ENCODE measurements around the gene CDK14.

GRCh38 chr7:91088156-91088555 lies 492.0 kb downstream of the CDK14 start:
- TF ChIP-seq POLR2A (IDR thresholded peaks at IDR 0.05; ENCODE audit: low read depth, low read length) = no peak
- TF ChIP-seq POLR2AphosphoS5 (IDR thresholded peaks at IDR 0.05; ENCODE audit: low read depth, low read length) = no peak
